IMR-90 (cell line): Measurements from ENCODE around the gene OR7A10. TPM values are rescaled to one million over a fixed set of nuclear protein-coding genes. Genes with fewer than 3 reads are reported as not detected.

Experiments used
- ATAC-seq: fragments of 200-7000 bp; cut with Tn5 transposase; 2 replicates; pipeline ENCODE4 v1.9.1; 2020; ENCODE audit warnings: low read depth, mild to moderate bottlenecking, moderate library complexity
- BruUV-seq: library from RNA; stranded (reverse); fragments of 400-500 nt; replicated peaks from 2 replicates; lab custom pipeline; 2021; lab: Mats Ljungman, UMichigan
- CTCF ChIA-PET: fragments of 300-600 bp; formaldehyde crosslinking; extraction: SDS; loops from one replicate; lab custom pipeline; 2021; ENCODE audit warnings: antibody characterized with exemption; lab: Yijun Ruan, JAX
- POLR2A ChIA-PET: fragments of 300-600 bp; sonication (Branson Sonifier 250); formaldehyde crosslinking; loops from one replicate; lab custom pipeline; 2022; ENCODE audit warnings: antibody characterized with exemption; ENCODE audit not compliant: unreplicated experiment; lab: Charles Lee
- DNase-seq: peaks from one replicate; pipeline ENCODE4 v3.0.0; 2013
- H2AFZ ChIP-seq: replicated peaks from 2 replicates; pipeline ENCODE3; 2013; ENCODE audit warnings: low read length, mild to moderate bottlenecking; ENCODE audit not compliant: poor library complexity
- H2AK5ac ChIP-seq: 2 replicates; pipeline ENCODE4 v1.6.1; 2013; ENCODE audit warnings: low read depth, low read length, inconsistent platforms
- H2AK9ac ChIP-seq: replicated peaks from 2 replicates; pipeline ENCODE3; 2013; ENCODE audit warnings: mild to moderate bottlenecking, low read depth, low read length, moderate library complexity; ENCODE audit not compliant: poor library complexity
- H2BK120ac ChIP-seq: 2 replicates; pipeline ENCODE4 v1.6.1; 2013; ENCODE audit warnings: low read depth, low read length, inconsistent platforms
- H2BK15ac ChIP-seq: 3 replicates; pipeline ENCODE4 v1.6.1; 2013; ENCODE audit warnings: low read depth, low read length, inconsistent platforms
- H2BK20ac ChIP-seq: 2 replicates; pipeline ENCODE4 v1.6.1; 2013; ENCODE audit warnings: low read depth, mild to moderate bottlenecking, inconsistent platforms, low read length, moderate library complexity
- H2BK5ac ChIP-seq: 2 replicates; pipeline ENCODE4 v1.6.1; 2013; ENCODE audit warnings: mild to moderate bottlenecking, low read depth, low read length, inconsistent platforms; ENCODE audit not compliant: poor library complexity, severe bottlenecking
- H3K14ac ChIP-seq: replicated peaks from 2 replicates; pipeline ENCODE4 v1.6.1; 2013; ENCODE audit warnings: low read depth, low read length, inconsistent platforms
- H3K18ac ChIP-seq: 2 replicates; pipeline ENCODE4 v1.6.1; 2013; ENCODE audit warnings: low read depth, low read length, control low read depth
- H3K23ac ChIP-seq: 2 replicates; pipeline ENCODE4 v1.6.1; 2013; ENCODE audit warnings: low read depth, low read length, inconsistent platforms
- H3K27ac ChIP-seq: 2 replicates; pipeline ENCODE4 v1.5.1; 2013; ENCODE audit warnings: mild to moderate bottlenecking, control low read depth, low read length; ENCODE audit not compliant: insufficient read depth
- H3K27me3 ChIP-seq: 2 replicates; pipeline ENCODE4 v1.6.1; 2013; ENCODE audit warnings: low read length; ENCODE audit not compliant: control insufficient read depth, insufficient read depth
- H3K36me3 ChIP-seq: 2 replicates; pipeline ENCODE4 v1.6.1; 2013; ENCODE audit warnings: low read length, mixed read lengths; ENCODE audit not compliant: control insufficient read depth, insufficient read depth
- H3K4ac ChIP-seq: 2 replicates; pipeline ENCODE4 v1.6.1; 2013; ENCODE audit warnings: low read depth, low read length, inconsistent platforms
- H3K4me1 ChIP-seq: 2 replicates; pipeline ENCODE4 v1.6.1; 2013; ENCODE audit warnings: low read length, mixed read lengths; ENCODE audit not compliant: control insufficient read depth, insufficient read depth
- H3K4me2 ChIP-seq: 2 replicates; pipeline ENCODE4 v1.6.1; 2013; ENCODE audit warnings: low read depth, mild to moderate bottlenecking, control low read depth, low read length, moderate library complexity
- H3K4me3 ChIP-seq: 2 replicates; pipeline ENCODE4 v1.5.1; 2013; ENCODE audit warnings: low read depth, mild to moderate bottlenecking, control low read depth, low read length, moderate library complexity; ENCODE audit not compliant: insufficient read depth
- H3K56ac ChIP-seq: 2 replicates; pipeline ENCODE4 v1.6.1; 2013; ENCODE audit warnings: low read length, inconsistent platforms; ENCODE audit not compliant: insufficient read depth; ENCODE audit errors: extremely low read depth
- H3K79me1 ChIP-seq, 2 experiments: 2 replicates each; pipeline ENCODE4 v1.6.1; 2013; ENCODE audit warnings: low read length in 2 of 2, inconsistent platforms in 1 of 2, low read depth in 1 of 2
- H3K9ac ChIP-seq: 2 replicates; pipeline ENCODE4 v1.6.1; 2013; ENCODE audit warnings: low read depth, low read length, control low read depth
- H3K9me1 ChIP-seq: 2 replicates; pipeline ENCODE4 v1.6.1; 2013; ENCODE audit warnings: low read length, inconsistent platforms; ENCODE audit not compliant: insufficient read depth
- H3K9me3 ChIP-seq: 2 replicates; pipeline ENCODE4 v1.6.1; 2013; ENCODE audit warnings: low read length; ENCODE audit not compliant: control insufficient read depth, insufficient read depth
- H4K20me1 ChIP-seq: 2 replicates; pipeline ENCODE4 v1.6.1; 2013; ENCODE audit warnings: low read length, inconsistent platforms; ENCODE audit not compliant: insufficient read depth
- H4K5ac ChIP-seq: 2 replicates; pipeline ENCODE4 v1.6.1; 2013; ENCODE audit warnings: mild to moderate bottlenecking, low read depth, low read length, control low read depth
- H4K8ac ChIP-seq, 2 experiments: 2 replicates each; pipeline ENCODE4 v1.6.1; 2013; ENCODE audit warnings: low read depth in 2 of 2, low read length in 2 of 2, control low read depth in 1 of 2, inconsistent platforms in 1 of 2
- H4K91ac ChIP-seq: 2 replicates; pipeline ENCODE4 v1.6.1; 2013; ENCODE audit warnings: low read depth, low read length, inconsistent platforms; ENCODE audit not compliant: insufficient read depth
- BHLHE40 ChIP-seq: fragments of 150-350 bp; IDR thresholded peaks from 2 replicates; pipeline ENCODE4 v1.6.1; 2016; ENCODE audit warnings: mild to moderate bottlenecking, low read depth, low read length
- CEBPB ChIP-seq: IDR thresholded peaks from 2 replicates; pipeline ENCODE4 v1.6.1; 2012; ENCODE audit warnings: low read depth, low read length, improper control_type of control experiment
- CHD1 ChIP-seq: IDR thresholded peaks from 2 replicates; pipeline ENCODE4 v1.6.1; 2012; ENCODE audit warnings: low read depth, low read length, improper control_type of control experiment
- CTCF ChIP-seq: conservative IDR thresholded peaks from 2 replicates; pipeline ENCODE4 v1.5.1; 2012; ENCODE audit warnings: mild to moderate bottlenecking, low read depth, low read length, improper control_type of control experiment
- ELK1 ChIP-seq: fragments of 150-350 bp; IDR thresholded peaks from 2 replicates; pipeline ENCODE4 v1.6.1; 2016; ENCODE audit warnings: low read depth, mild to moderate bottlenecking, low read length, moderate library complexity, borderline replicate concordance
- FOS ChIP-seq: fragments of 150-350 bp; IDR thresholded peaks from 2 replicates; pipeline ENCODE4 v1.6.1; 2016; ENCODE audit warnings: low read depth, low read length
- MAFK ChIP-seq: IDR thresholded peaks from 2 replicates; pipeline ENCODE4 v1.6.1; 2012; ENCODE audit warnings: low read depth, low read length, improper control_type of control experiment
- MAZ ChIP-seq: IDR thresholded peaks from 2 replicates; pipeline ENCODE4 v1.6.1; 2012; ENCODE audit warnings: low read depth, mild to moderate bottlenecking, low read length, improper control_type of control experiment, moderate library complexity, borderline replicate concordance
- MXI1 ChIP-seq: IDR thresholded peaks from 2 replicates; pipeline ENCODE4 v1.6.1; 2012; ENCODE audit warnings: low read depth, mild to moderate bottlenecking, low read length, moderate library complexity, borderline replicate concordance
- NFE2L2 ChIP-seq: fragments of 150-350 bp; IDR thresholded peaks from 2 replicates; pipeline ENCODE4 v1.6.1; 2016; ENCODE audit warnings: low read depth, mild to moderate bottlenecking, low read length
- POLR2A ChIP-seq: IDR thresholded peaks from 2 replicates; pipeline ENCODE4 v1.6.1; 2012; ENCODE audit warnings: mild to moderate bottlenecking, low read depth, low read length
- RAD21 ChIP-seq: IDR thresholded peaks from 2 replicates; pipeline ENCODE4 v1.6.1; 2012; ENCODE audit warnings: low read length, improper control_type of control experiment
- RCOR1 ChIP-seq: IDR thresholded peaks from 2 replicates; pipeline ENCODE4 v1.6.1; 2012; ENCODE audit warnings: mild to moderate bottlenecking, low read length, improper control_type of control experiment; ENCODE audit not compliant: insufficient replicate concordance
- RFX5 ChIP-seq: IDR thresholded peaks from 2 replicates; pipeline ENCODE4 v1.8.0; 2012; ENCODE audit warnings: low read depth, mild to moderate bottlenecking, low read length, moderate library complexity
- USF2 ChIP-seq: fragments of 150-350 bp; IDR thresholded peaks from 2 replicates; pipeline ENCODE4 v1.6.1; 2017; ENCODE audit warnings: mild to moderate bottlenecking, antibody characterized with exemption, low read length, low read depth
- WGBS, 2 experiments: methylation state at CpG; one replicate each; pipeline versions ENCODE4 v1.1.5 to v1.1.7; 2013; ENCODE audit warnings: missing lambda C conversion rate in 2 of 2; ENCODE audit not compliant: insufficient read length in 1 of 2; ENCODE audit errors: extremely low coverage in 2 of 2; 5-methylcytosine and 5-hydroxymethylcytosine counted together
- dilution Hi-C: fragments of 300-500 bp; cut with HindIII; formaldehyde crosslinking; loops from one replicate; pipeline ENCODE4 v1.14.3; 2018; ENCODE audit warnings: low sequenced_read_pairs; ENCODE audit not compliant: unreplicated experiment
- in situ Hi-C: fragments of 300-500 bp; cut with MboI; formaldehyde crosslinking; loops from 3 replicates; pipeline ENCODE4 v1.14.3; 2019; ENCODE audit warnings: low sequenced_read_pairs, inconsistent platforms, mixed read lengths
- intact Hi-C: fragments of 100-400 bp; cut with micrococcal nuclease; formaldehyde crosslinking; loops from 2 replicates; pipeline ENCODE4 v1.10.0; 2022
- polyA plus RNA-seq, 3 experiments: library from polyadenylated mRNA; depleted of rRNA; stranded (reverse); fragments of >200 nt; gene quantifications; 2 replicates each; pipeline ENCODE4 v1.2.3, GENCODE V29; 2012; ENCODE audit warnings: low replicate concordance in 1 of 3
- total RNA-seq: library from RNA; depleted of rRNA; stranded (reverse); fragments of >200 nt; gene quantifications from 2 replicates; pipeline ENCODE4 v1.2.3, GENCODE V29; 2012

Gene OR7A10
- total and polyA plus RNA-seq, 2 of the 4 experiments (the other 2 are of a cell fraction), result not detected

GRCh38 chr19:14814982-14815652, 33.6 kb downstream of the OR7A10 start:
- H3K9me3 ChIP-seq, result peaks cover 6% of the 10 kb centered on the region; the same call in 1 of the 2 replicates
- no peak overlapping the region for H3K4me3 ChIP-seq
- H2BK120ac ChIP-seq, result no peak overlapping the region
- H4K8ac ChIP-seq, result no peak overlapping the region
- no peak overlapping the region for H4K5ac ChIP-seq
- H4K20me1 ChIP-seq, result no peaks in the 10 kb centered on the region
- H3K79me1 ChIP-seq, result no peaks in the 10 kb centered on the region
- no peak overlapping the region for H3K4ac ChIP-seq
- CTCF ChIA-PET, result no interaction called here
- ATAC-seq (no peak), DNase-seq (no peak)
- WGBS, 2 experiments, result no CpG with 5 or more reads among the region's 2 CpGs
- no peak overlapping the region for H3K18ac ChIP-seq
- no peak overlapping the region for H3K56ac ChIP-seq
- H3K36me3 ChIP-seq, result no peaks in the 10 kb centered on the region
- in situ Hi-C loops (no loop called here), intact Hi-C loops (no loop called here), dilution Hi-C loops (no loop called here)
- H3K14ac ChIP-seq, result no peak overlapping the region
- H2AK9ac ChIP-seq, result no peak overlapping the region
- H3K4me2 ChIP-seq, result no peak overlapping the region
- H3K9ac ChIP-seq, result no peak overlapping the region
- H2BK15ac ChIP-seq, result no peak overlapping the region
- H2BK5ac ChIP-seq, result no peak overlapping the region
- H3K23ac ChIP-seq, result no peak overlapping the region
- no peak overlapping the region for H3K27ac ChIP-seq
- no peaks in the 10 kb centered on the region for H3K9me1 ChIP-seq
- no peaks in the 10 kb centered on the region for H3K4me1 ChIP-seq
- no peak overlapping the region for H2AK5ac ChIP-seq
- TF ChIP-seq CTCF, result no peak
- TF ChIP-seq MAZ, result no peak
- no peak for TF ChIP-seq MXI1
- no peak for TF ChIP-seq USF2
- TF ChIP-seq NFE2L2, result no peak
- no peak for TF ChIP-seq CEBPB
- TF ChIP-seq CHD1, result no peak
- no peak for TF ChIP-seq POLR2A
- TF ChIP-seq BHLHE40, result no peak
- TF ChIP-seq FOS, result no peak
- TF ChIP-seq RCOR1, result no peak
- TF ChIP-seq MAFK, result no peak
- TF ChIP-seq RFX5, result no peak
- no peak for TF ChIP-seq RAD21
- TF ChIP-seq ELK1, result no peak
- BruUV-seq, result no TSS peak
- no peak overlapping the region for H2BK20ac ChIP-seq
- no peaks in the 10 kb centered on the region for H3K27me3 ChIP-seq
- POLR2A ChIA-PET, result no interaction called here
- no peak overlapping the region for H2AFZ ChIP-seq
- no peak overlapping the region for H4K91ac ChIP-seq
